Measurements from ENCODE around the gene PABPN1L.

Gene PABPN1L

GRCh38 chr16:88839026-88839529 lies 27.4 kb downstream of the PABPN1L start:
- TF ChIP-seq CTCF (IDR thresholded peaks at IDR 0.05; ENCODE audit: low read depth, low read length, poor library complexity, severe bottlenecking) (no peak), EZH2phosphoT487 (IDR thresholded peaks at IDR 0.05; ENCODE audit: borderline replicate concordance, low read length) (no peak)
- H3K36me3 ChIP-seq (ENCODE audit: control insufficient read depth, low read length), result no peaks in the 10 kb centered on the region
- H3K4me3 ChIP-seq (ENCODE audit: low read length), result no peak overlapping the region
- H3K27ac ChIP-seq (ENCODE audit: low read depth, low read length), result no peak overlapping the region
- no peaks in the 10 kb centered on the region for H3K79me2 ChIP-seq (ENCODE audit: control insufficient read depth, low read length)
- H3K9me3 ChIP-seq (ENCODE audit: control insufficient read depth, insufficient read depth, low read length), result no peaks in the 10 kb centered on the region
- H4K20me1 ChIP-seq (ENCODE audit: control insufficient read depth, insufficient read depth, low read depth, low read length), result no peaks in the 10 kb centered on the region
- H3K27me3 ChIP-seq (ENCODE audit: control insufficient read depth, low read length), result no peaks in the 10 kb centered on the region
- no peaks in the 10 kb centered on the region for H3F3A ChIP-seq (ENCODE audit: control insufficient read depth, insufficient read depth)
- no peaks in the 10 kb centered on the region for H3K9me2 ChIP-seq (replicated peaks; ENCODE audit: control insufficient read depth, low read length)
- no peak overlapping the region for H3K4me2 ChIP-seq (ENCODE audit: low read length)
- peaks cover under 1% of the 10 kb centered on the region; the same call in 1 of the 2 replicates for H3K4me1 ChIP-seq (ENCODE audit: control insufficient read depth, low read length)

GRCh38 chr16:88838566-88838965 lies 27.9 kb downstream of the PABPN1L start:
- Histone ChIP-seq H3K9me2 (replicated peaks; ENCODE audit: control insufficient read depth, low read length) (no peaks in the 10 kb centered on the region), H3K27me3 (ENCODE audit: control insufficient read depth, low read length) (no peaks in the 10 kb centered on the region), H3K36me3 (ENCODE audit: control insufficient read depth, low read length) (no peaks in the 10 kb centered on the region), H3K4me1 (ENCODE audit: control insufficient read depth, low read length) (peaks cover 5% of the 10 kb centered on the region), H3K27ac (ENCODE audit: low read depth, low read length) (no peak overlapping the region), H3K4me3 (ENCODE audit: low read length) (no peak overlapping the region), H3F3A (ENCODE audit: control insufficient read depth, insufficient read depth) (no peaks in the 10 kb centered on the region), H3K9me3 (ENCODE audit: control insufficient read depth, insufficient read depth, low read length) (no peaks in the 10 kb centered on the region), H4K20me1 (ENCODE audit: control insufficient read depth, insufficient read depth, low read depth, low read length) (no peaks in the 10 kb centered on the region), H3K79me2 (ENCODE audit: control insufficient read depth, low read length) (no peaks in the 10 kb centered on the region), H3K4me2 (ENCODE audit: low read length) (no peak overlapping the region)
- TF ChIP-seq EZH2phosphoT487 (IDR thresholded peaks at IDR 0.05; ENCODE audit: borderline replicate concordance, low read length), result no peak
- TF ChIP-seq CTCF (IDR thresholded peaks at IDR 0.05; ENCODE audit: low read depth, low read length, poor library complexity, severe bottlenecking), result no peak

- Histone ChIP-seq H4K20me1 (ENCODE audit: control insufficient read depth, insufficient read depth, low read depth, low read length) (no peaks in the 10 kb centered on the region), H3K27ac (ENCODE audit: low read depth, low read length) (no peak overlapping the region), H3K4me3 (ENCODE audit: low read length) (no peak overlapping the region), H3K36me3 (ENCODE audit: control insufficient read depth, low read length) (no peaks in the 10 kb centered on the region), H3K4me1 (ENCODE audit: control insufficient read depth, low read length) (peaks cover 12% of the 10 kb centered on the region), H3F3A (ENCODE audit: control insufficient read depth, insufficient read depth) (no peaks in the 10 kb centered on the region), H3K9me2 (replicated peaks; ENCODE audit: control insufficient read depth, low read length) (no peaks in the 10 kb centered on the region), H3K9me3 (ENCODE audit: control insufficient read depth, insufficient read depth, low read length) (no peaks in the 10 kb centered on the region), H3K27me3 (ENCODE audit: control insufficient read depth, low read length) (no peaks in the 10 kb centered on the region), H3K79me2 (ENCODE audit: control insufficient read depth, low read length) (no peaks in the 10 kb centered on the region), H3K4me2 (ENCODE audit: low read length) (no peak overlapping the region)
- TF ChIP-seq EZH2phosphoT487 (IDR thresholded peaks at IDR 0.05; ENCODE audit: borderline replicate concordance, low read length), result no peak
- no peak for TF ChIP-seq CTCF (IDR thresholded peaks at IDR 0.05; ENCODE audit: low read depth, low read length, poor library complexity, severe bottlenecking)
Measured at GRCh38 chr16:88837806-88838205, 28.7 kb downstream of the PABPN1L start.

Data from DOHH2 (cell line).